ENCODE data around the gene FHIP1B.

The FHIP1B gene

DNA sequence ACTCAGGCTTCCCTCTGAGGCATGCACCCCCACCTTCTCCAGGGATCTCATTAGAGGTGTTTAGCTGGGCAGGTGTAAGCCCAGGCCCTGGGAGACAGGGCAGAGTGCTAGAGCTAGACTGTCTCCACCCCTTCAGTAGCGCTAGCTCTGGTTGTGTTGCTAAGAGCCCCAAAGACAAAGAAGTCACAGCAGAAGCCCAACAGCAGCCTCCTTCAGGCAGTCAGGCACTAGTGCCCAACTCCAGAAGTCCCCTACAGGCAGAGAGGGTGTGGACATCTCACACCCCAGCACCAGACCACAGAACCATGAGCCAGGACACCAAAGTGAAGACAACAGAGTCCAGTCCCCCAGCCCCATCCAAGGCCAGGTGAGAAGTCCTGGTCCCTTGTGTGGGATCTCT is 4.5 kb upstream of the FHIP1B start, which contains the start of gene CNGA4:
Gene CNGA4 (plus strand): TSS at position 188 of the 400 bp plus-strand sequence. CDS start 118 bp downstream, at position 306.
- DNase-seq (ENCODE audit: low spot score): no peak

DNA sequence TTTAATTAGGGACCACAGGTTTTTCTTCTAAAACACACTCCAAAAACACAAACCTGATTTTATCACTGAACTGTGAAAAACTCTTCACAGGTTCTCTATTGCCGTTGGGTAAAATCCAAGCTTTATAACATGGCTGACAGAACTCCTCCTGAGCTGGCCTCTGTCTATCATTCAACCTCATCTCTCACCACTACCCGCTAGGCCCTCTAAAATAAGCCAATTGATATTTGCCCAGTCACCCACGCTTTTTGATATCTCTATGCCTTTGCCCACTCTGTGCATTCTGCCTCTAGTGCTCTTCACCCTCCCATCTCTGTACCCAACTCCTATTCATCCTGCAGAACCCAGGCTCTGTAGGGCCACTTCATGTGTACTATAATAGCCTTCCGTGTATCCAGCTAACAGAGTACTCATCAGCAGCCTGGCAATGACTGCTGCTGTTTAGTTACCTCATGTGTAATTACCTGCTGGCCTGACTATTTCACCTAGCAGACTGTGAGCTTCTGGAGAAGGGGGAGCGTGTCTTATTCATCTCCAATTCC is 3.4 kb upstream of the FHIP1B start:
- no peak for DNase-seq (ENCODE audit: low spot score)

DNA sequence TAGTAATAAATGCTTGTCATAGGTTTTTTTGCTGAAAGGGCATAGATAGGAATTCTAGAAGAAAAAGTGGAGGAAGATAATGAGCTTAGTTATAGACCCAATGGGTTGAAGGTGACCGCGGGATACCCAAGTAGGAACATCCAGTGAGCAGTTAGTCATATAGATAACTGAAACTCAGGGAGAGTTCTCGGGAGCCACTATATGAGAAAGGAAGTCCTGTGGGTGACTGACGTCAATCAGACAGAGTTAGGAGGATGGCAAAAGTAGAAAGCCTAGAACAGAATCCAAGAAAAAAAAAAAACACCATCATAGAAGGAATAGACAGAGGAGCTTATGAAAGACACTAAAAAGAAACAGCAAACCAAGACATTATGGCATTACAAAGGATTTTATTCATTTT is 2.8 kb upstream of the FHIP1B start:
- DNase-seq (ENCODE audit: low spot score): no peak

DNA sequence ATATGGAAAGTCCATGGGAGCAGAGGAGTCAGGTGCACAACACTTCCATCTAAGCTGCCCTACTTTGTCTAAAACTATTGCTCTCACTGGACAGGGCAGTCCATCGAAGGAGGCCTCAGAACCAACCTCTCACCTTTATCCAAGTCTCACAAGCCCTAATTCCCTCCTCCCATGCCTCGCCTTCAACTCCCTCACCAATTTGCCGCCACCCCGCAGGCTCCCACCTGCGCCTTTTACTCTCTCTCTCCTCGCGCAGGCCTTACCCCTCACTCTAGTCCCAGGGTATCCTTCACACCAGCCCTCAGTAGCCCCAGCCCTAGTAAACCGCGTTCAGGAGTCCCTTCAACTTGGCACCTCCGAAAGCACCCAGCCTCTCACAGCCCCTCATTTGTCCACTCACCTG is 451 bp downstream of the FHIP1B start:
- no peak for DNase-seq (ENCODE audit: low spot score)

DNA sequence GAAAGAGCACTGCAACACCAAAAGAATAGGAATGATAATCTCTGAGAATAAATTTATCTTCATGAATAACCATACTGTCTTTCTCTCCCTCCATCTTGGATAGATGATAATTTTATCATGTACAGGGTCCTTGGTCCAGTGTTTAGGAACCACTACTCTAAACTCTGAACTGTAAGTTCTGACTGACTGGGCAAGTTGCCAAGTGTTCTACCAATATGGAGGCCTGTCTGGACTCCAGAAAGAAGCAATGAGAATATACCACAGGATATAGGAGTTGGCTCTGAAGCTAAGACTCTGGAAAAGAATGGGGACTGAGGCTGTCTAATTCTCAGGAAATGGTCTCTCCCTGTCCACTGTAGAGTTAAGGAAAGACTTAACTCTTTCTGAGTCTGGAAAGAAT is 1.5 kb downstream of the FHIP1B start:
- DNase-seq (ENCODE audit: low spot score): no peak

DNA sequence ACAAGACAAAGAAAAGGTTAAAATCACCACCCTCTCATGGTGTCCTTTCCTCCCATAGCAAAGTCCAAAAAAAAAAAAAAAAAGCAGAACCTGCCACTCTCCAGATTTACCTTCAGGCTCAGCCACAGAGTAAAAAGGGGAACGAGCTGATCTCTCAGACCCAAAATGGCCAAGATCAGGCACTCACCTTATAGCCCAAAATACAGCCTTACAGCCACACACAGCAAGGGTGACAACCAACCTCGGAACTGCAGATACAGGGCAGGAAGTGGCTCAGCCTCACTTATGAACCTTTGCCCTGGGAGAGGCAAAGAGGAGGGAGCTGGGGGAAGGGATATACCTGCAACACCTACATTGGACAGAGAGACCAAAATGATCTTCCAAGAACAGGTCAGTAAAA is 4.5 kb downstream of the FHIP1B start:
- no peak for DNase-seq (ENCODE audit: low spot score)

DNA sequence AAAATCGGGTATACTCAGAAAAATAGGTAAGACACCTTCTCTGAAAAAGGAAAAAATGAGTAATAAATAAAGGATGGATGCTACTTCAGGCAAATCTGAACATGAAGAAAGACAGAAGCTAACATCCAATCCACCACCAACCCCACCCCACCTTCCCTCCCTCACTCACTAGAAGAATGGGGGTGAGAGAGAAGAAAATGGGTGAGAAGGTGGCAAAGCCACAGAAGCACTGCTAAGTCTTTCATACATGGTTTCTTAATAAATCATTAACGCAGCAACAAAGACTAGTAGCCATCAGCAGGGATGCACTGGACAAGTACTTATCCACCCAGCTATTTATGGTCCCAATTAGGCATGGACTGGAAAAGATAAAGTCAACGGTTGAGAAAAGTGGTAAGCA is 5.9 kb downstream of the FHIP1B start:
- no peak for DNase-seq (ENCODE audit: low spot score)

DNA sequence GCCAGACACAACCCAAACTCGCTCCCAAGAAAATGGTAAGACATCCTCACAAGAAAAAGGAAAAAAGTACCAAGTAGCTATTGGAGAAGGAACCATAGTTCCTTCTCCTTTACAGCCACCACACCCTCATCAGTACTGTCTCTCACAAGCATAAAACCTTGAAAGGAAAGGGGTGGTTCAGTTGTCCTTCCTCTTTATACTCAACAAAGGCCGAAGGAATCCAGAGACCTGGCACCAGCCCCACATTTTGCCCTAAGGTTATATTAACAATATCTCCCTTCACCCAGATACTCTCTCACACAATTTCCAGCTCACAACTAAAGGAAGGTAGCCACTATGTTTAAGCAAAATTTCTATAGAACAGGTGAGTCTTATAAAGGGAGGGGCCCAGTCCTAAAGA is 8.5 kb downstream of the FHIP1B start:
- no peak for DNase-seq (ENCODE audit: low spot score)

DNA sequence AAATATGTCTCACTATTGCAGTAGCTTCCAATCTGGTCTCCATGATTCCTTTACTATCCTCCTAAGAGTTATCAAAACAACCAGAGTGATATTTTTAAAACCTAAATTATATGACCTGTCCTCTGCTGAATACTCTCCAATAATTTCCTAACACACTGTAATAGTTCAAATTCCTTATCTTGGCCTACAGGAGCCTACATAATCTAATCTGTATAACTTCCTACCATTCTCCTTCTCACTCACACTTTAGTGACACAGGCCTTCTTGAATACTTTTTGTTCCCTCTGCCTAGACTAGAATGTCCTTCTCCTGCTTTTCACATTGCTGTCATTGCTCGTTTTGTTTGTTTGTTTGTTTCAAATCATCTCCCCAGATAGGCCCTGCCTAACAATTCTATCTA is 9.4 kb downstream of the FHIP1B start:
- no peak for DNase-seq (ENCODE audit: low spot score)

DNA sequence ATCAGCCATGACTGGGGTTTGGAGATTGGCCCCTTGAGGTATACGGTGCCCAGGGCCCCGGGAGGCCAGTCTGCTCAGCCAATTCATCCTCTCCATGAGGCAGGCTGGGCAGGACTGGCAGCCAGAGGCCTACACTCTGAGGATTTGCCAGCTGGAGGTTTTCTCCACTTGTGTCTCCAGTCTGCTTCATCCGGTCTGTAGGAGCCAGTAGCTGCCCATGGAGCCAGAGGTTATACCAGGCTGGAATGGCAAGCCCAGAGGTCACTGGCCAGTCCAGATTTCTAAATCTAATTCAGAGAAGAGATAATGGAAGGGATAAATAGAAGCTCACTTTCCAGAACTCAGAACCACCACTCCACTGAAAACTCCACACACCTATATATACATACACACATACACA is 10.0 kb downstream of the FHIP1B start:
- DNase-seq (ENCODE audit: low spot score): no peak

DNA sequence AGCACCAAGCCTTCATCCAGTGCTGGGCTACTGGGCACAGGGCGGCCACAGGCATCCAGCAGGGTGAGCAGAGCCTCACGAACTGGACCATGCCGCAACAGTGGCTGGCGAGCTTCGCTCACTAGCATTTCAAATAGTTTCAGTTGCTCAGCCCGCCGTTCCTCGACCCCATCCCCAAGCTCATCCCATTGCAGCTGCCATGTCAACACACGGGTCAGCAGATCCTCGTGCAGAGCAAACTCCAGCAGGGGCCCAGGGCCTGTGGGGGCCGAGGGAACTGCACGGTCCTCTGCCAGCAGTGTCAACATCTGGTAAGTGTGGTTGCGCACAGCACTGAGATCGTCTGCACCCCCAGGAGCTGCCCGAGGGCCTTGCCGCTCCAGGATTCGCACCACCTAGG is 10.6 kb downstream of the FHIP1B start:
- DNase-seq (ENCODE audit: low spot score): no peak

DNA sequence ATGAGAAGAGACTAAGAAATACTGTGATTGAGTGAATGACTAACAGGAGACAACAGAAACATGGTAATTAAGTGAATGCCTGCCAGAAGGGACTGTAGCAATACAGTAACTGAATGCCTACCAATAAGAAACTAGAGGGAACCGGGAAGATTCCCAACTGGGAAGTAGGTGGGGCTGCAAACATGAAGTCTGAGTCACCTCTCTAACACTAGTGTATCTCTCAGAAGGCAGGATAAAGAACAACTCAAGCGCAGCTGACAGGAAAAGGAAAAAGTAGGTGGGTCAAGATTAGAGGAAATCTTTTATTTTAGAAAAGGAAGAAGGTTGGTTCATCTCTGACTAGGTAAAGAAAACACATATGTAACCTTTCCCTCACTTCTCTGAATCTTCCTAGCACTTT is 15.1 kb downstream of the FHIP1B start:
- DNase-seq (ENCODE audit: low spot score): no peak

DNA sequence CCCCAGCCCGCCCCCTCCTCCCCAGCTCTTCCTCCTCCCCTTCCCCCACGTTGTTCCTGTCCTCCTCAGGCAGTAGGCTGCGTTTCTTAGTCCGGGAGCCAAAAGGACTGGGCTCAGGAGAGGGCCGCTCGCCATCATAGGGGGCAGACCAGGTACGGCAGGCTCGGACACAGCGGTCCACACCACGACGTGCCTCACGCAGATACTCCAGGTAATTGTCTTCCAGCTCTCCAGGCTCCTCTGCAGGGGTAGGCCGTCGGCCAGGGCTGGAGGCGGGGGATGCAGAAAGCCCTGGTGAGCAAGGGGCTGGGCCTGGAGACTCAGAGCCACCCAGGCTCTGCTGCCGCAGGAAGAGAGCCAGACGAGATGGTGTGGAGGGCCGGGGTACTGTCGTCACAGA is 16.7 kb downstream of the FHIP1B start:
- no peak for DNase-seq (ENCODE audit: low spot score)

DNA sequence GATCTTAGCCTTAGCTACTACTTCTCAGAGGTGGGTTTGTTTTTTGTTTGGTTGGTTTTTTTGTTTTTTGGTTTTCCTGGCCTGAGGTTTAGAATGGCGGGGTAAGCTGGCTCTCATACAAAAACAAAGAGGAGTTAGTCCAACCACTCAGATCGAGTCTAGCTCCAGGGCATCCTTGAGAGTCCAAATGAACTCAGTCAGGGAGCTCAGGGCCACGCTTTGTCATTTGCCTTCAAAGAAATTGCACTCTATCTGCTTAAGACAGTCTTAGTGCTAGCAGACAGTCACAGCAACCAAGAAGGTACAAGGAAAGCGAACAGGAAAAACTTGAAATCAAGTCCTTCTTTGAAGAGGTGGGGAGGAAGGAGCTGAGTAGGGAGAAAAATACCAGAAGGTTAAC is 17.9 kb downstream of the FHIP1B start:
- DNase-seq (ENCODE audit: low spot score): no peak

DNA sequence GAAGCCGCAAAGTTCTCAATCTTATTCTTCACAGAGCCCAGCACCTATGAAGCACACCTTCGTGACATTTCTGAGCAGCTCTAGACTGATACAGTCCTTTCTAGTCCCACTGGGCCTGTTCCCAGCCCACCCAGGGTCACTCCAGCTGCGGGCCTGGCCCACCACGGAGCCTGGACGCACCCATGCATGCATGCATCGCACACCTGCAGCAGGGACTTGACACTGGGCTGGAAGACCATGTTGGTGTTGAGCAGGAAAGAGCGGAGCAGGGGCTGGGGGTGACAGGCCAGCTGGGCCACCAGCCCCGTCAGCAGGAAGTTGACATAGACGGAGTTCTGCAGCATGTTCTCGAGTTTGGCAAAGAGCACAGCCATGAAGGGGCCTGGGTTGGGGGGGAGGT is 19.9 kb downstream of the FHIP1B start:
- DNase-seq (ENCODE audit: low spot score): no peak

DNA sequence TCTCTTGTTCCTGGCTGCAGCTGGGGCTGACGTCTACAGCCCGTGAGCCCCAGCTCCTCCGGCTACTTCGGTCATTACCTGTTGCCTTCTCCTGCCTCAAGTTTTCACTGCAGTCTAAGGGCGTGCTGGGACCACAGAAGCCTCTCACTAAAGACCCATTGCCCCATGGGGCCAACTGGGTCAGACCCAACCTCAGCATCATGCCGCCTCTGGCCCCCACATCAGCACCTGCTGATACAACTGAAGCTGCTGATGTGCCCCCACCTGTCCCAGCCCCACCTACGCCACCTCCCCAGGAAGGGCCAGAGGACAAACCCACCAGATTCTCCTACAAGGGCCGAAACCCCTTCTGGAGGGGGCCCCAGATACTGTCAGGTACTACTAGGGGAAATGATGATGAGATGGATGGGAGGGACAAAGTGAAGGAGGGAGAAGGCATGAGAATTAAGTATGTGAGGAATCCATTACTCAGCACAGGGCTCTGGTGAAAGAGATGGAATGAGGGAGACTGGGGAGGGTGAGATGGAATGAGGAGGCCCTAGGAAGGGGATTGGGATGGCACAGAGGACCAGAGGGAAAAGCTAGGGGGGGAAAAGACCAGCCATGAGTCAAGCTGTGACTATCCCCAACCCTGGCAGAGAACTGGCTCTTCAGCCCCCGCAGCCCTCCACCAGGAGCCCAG is 24.0 kb downstream of the FHIP1B start:
- DNase-seq (ENCODE audit: low spot score): no peak

DNA sequence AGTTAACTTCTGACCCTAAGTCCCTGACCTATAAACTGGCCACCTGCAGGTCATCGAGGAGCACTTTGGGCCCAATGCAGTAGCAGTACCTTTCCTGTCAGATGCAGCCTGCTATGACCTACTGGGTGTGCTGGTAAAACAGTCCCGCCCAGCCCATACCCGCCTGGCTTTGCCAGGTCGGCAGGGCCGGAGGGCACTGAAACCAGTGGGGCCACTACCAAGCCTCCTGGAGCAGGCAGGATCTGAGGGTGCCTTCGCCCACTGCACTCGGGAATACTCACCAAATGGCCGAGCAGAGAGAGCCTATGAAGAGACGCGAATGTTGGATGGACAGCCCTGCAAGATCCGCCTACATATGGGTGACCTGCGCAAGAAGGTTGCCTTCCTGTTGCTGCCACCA is 24.6 kb downstream of the FHIP1B start:
- no peak for DNase-seq (ENCODE audit: low spot score)

DNA sequence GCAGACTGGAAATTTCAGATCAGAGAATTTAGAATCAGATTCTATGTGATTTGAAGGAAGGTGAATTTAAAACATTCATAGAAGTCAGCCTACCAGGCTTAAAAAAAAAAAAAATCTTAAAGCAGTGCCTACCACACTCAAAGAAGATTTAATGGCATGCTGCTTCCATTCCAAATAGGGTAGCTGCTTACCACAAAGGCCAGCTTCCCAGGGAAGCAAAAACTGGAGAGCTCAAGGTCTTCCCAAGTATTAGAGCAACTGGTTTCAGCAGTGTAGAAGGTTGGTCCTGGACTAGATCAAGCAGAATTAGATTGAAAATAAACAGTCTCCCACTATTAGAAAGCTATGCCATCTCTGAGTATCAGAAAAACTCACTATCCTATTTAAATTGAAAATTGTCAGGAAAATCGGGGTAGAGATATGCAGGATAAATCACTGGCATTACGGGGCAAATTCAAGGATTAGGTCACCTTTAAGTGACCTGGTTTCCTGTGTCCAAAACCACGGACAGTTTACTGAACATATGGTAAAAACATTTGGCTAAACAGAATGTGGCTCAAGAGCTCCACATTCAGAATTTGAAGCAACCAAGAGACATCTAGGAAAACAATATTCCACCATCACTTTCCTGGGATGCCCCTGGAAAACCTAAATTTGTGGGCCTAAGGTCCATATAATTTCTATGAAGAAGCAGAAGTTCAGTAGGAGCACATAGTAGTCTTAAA is 27.8 kb downstream of the FHIP1B start:
- no peak for DNase-seq (ENCODE audit: low spot score)

DNA sequence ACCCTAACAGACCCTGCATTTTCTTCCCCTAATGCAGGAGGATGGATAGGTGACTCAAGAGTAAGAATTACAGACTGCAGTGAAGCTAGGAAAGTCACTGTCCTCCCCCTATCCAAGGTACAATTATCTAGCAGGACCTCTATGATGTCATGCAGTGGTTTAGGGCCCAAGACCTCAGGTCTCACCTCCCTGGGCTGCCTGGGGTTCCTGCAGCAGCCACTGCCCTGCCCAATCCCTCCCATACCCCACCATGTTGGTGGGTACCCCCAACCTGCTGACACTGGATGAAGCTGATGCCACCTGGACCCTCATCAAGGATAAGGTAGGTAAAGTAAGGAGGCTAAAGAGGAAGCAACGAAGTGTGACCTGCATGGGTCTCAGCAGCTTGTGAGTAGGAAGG is 29.1 kb downstream of the FHIP1B start, which contains the start of gene C11orf42:
Gene C11orf42 (plus strand): TSS at position 192 of the 400 bp plus-strand sequence. CDS start 59 bp downstream, at position 251.
- DNase-seq (ENCODE audit: low spot score): no peak

DNA sequence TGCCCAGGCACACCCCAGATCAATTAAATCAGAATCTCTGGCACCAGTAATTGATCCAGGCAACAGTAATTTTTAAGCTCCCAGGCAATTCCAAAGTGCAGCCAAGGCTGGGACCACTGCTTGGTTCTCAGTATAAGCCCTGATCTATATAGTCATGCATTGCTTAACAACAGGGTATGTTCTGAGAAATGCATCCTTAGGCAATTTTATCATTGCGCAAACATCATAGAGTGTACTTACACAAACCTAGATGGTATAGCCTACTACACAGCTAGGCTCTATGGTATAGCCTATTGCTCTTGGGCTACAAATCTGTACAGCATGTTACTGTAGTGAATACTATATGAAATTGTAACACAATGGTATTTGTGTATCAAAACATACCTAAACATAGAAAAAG is 29.7 kb downstream of the FHIP1B start:
- no peak for DNase-seq (ENCODE audit: low spot score)

DNA sequence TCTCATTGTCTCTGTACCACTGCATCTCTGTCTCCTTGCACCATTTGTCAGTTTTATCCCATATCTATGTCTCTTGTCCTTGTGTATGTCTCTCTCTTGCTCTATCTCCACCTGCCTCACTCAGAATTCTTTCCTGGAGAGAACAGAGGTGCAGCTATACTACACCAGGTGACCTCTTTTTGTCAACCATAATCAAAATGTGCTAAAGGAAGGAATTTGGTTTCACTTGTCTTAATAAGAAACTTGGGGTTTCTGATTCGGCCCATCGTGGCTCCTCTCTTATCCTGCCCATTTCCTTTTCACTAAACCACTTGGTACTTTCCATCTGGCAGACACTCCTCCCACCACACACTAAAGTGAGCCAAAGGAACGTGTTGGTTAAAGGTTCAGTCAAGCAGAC is 31.1 kb downstream of the FHIP1B start:
- no peak for DNase-seq (ENCODE audit: low spot score)

DNA sequence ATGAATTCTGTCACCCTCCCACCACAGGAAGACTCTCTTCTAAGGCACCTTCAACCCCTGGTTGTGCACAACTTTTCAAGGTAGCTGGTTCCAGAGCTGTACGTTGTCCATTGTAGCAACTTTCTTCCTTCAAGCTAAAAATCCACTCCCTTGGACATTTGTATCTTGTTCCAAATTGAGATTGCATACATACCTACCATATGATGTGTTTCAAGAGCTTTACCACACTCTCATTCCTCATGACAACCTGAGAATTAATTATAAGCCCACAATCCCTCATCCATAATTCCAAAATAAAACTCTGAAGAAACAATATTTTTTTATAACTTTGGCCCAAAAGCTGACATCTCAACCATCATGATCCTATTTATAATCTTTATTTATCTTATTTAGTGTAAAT is 32.4 kb downstream of the FHIP1B start:
- no peak for DNase-seq (ENCODE audit: low spot score)

DNA sequence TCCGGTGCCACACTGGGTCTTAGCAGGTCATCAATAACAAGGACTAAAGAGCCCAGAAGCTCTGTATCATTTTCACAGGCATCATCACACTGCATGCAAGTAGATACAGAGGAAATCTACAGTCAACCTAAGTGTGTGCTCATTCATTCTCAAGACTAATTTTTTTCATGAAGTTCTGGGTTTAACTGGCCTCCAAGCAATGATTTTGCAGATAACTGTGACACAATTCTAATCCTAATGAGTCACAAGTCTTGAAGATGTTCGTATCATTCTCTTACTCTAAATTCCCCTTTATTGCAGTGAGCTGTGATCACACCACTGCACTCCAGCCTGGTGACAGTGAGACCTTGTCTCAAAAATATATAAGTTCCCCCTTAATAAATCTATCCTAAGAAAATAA is 33.0 kb downstream of the FHIP1B start:
- DNase-seq (ENCODE audit: low spot score): no peak

DNA sequence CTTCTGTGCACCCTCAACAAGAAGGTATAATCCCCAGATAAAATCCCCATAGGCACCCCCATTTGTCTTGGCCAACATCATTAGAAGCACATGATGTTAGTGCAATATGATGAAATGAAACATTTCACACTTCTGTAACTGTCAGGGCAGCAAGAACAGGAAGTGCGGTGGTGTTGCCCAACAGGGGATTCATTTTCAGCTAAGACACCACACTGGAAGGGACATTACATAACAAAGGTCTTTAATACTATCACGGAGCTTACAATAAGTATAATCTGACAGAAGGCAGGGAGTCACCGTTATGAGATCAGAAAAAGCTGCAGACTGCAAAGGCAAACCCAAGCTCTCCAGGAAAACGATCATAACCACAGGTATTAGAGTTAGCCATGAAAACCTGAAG is 33.5 kb downstream of the FHIP1B start:
- DNase-seq (ENCODE audit: low spot score): peak; percentile 16

All from globus pallidus (tissue), 1 donor.